Stimulated activated naive CD4-positive, alpha-beta T cell treated with Interleukin-2 at 50 U/mL for 16 hours (primary cell): ENCODE measurements around the gene TMEM150B.
A peak's percentile ranks its signal among the peaks of the same experiment; 100 is the strongest.

Source experiments
- DNase-seq: peaks from one replicate; lab custom pipeline; 2025; lab: John Stamatoyannopoulos, UW

TMEM150B gene, protein sequence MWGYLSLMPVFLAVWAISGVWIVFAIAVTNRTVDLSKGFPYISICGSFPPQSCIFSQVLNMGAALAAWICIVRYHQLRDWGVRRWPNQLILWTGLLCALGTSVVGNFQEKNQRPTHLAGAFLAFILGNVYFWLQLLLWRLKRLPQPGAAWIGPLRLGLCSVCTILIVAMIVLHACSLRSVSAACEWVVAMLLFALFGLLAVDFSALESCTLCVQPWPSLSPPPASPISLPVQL

GRCh38 chr19:55325172-55325571, at the start of gene TMEM150B:
TSS of gene TMEM150B (minus strand) at chr19:55325341. CDS start at chr19:55321036, 4,305 bp downstream.
- no peak for DNase-seq

- no peak for DNase-seq
These were observed 49.0 kb upstream of the TMEM150B start for GRCh38 chr19:55373993-55374757.

GRCh38 chr19:55373306-55373992, 48.3 kb upstream of the TMEM150B start:
- no peak for DNase-seq

DNA sequence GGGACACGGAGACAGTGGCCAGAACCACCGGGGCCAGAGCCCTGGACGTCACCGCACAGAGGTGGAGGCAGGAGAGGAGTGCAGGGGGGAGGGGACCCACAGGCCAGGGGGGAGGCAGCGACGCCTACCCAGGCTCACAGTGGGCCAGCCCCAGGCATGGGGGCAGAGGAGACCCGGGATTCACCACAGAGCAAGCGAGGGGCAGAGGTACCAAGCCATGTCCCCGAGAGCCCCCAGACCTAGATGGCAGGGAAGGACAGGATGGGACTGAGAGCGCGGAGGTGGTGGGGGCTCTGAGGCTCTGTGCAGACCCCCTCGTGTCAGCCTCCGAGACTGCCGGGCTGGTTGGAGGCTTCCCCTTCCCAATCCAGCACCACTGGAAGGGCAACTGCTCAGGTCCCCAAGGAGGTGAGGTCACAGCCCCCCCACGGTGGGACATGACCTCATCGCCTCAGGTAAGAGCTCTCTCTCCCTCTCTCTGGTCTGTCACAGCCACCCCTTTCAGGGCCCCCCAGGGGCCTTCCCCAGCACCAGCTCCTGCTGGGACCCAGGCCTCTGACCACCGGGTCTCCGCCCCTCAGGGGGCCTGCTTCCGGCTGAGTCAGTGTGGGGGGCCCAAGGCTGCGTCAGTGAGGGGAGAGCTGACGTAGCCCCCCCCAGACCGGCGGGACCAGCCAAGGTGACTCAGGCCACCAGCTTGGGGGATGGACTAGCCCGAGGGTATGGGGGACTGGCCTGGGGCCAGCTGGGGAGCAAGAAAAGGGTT, 47.4 kb upstream of the TMEM150B start:
- DNase-seq = no peak

DNA sequence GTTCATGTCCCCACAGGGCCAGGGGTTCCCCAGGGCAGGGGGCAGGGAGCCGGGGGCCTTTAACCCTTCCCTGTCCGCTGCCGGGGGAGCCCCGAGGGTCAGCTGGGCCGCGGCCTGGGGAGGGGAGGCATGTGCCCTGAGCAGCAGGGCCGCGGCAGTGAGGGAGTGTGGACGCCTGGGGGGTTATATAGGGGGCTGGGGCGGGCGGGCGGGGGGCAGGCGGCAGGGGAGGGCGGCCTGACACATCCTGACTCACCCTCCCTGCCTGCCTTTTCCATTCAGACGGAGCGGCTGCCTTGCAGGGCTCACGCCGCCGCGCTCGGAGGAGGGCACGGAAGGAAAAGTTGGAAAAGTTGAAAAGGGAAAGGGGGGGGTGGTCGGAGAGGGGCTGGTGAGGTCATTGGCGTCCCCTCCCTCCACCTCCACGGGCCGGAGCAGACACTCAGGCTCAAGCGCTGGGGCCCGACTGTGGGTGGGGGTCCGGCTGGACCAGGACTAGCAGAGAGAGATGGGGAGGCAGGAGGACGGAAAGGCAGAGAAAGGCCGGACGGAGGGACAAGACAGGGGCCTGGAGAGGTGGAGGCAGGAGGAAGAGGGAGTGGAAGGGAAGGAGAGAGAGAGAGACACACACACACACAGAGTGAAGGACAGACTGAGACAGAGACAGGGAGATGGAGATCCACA, 45.3 kb upstream of the TMEM150B start, which contains the start of gene IL11:
IL11 (minus strand) TSS at position 159 of the 684 bp plus-strand sequence; CDS start at position 6, 153 bp downstream.
- no peak for DNase-seq

- peak; percentile 22 for DNase-seq
These were observed 44.6 kb upstream of the TMEM150B start for GRCh38 chr19:55369653-55370304.

DNA sequence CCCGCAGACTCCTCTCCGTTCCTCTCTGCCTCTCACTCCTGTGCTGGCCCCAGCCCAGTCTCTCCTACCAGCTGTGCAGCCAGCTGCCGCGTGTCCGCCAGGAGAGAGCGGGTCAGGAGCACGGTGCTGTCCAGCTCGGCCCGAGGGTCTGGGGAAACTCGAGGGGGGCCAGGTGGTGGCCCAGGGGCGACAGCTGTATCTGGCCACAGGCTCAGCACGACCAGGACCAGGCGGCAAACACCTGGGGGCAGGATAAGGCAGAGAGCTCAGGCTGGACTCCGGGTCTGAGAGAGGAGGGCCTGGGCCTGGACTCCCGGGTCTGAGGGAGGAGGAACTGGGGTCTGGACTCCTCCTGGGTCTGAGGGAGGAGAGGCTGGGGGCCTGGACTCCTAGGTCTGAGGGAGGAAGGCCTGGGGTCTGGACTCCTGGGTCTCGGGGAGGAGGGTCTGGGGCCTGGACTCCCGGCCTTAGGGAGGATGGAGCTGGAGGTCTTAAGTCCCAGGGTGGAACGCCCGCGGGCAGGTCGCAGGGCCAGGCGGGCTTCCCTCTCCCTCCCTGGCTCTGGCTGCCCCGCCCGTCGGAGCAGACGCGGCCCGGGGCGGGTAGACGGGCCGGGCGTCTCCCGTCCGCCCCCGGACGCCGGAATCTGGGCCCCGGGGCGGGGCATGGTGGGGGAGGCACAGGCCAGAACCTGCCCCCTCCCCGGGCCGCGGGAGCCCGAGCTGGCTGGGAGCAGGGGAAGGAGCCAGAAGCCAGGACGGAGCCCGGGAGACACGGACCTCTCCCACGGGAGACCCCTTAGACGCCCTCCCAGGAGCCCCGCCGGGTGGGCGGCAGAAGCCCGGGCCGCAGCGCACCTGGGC, 43.8 kb upstream of the TMEM150B start:
- peak; percentile 10 for DNase-seq

DNA sequence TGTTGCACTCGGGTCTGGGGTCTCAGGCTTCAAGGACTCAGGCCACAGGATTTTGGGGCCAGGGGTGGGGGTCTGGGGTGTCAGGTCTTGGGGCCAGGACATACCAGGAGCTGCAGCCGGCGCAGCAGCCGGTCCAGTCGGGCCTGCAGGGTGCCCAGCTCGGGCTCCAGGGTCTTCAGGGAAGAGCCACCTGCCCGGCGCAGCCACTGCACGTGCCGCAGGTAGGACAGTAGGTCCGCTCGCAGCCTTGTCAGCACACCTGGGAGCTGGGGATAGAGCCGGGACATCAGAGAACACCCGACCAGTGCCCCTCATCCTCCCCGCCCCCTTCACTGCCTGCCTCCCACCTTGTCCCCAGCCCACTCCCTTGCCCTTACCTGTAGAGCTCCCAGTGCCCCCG, 43.0 kb upstream of the TMEM150B start:
- no peak for DNase-seq

GRCh38 chr19:55366790-55367189, 41.6 kb upstream of the TMEM150B start:
- no peak for DNase-seq

- no peak for DNase-seq
These were observed 40.8 kb upstream of the TMEM150B start for GRCh38 chr19:55365964-55366363.

GRCh38 chr19:55365245-55365644, 40.1 kb upstream of the TMEM150B start:
- no peak for DNase-seq

GRCh38 chr19:55362990-55363716, 38.0 kb upstream of the TMEM150B start, which contains the start of gene GARIN5B:
TSS of gene GARIN5B (minus strand) at chr19:55363260. CDS start at chr19:55363066, 194 bp downstream.
- no peak for DNase-seq

GRCh38 chr19:55362174-55362989, 37.2 kb upstream of the TMEM150B start:
- no peak for DNase-seq

DNA sequence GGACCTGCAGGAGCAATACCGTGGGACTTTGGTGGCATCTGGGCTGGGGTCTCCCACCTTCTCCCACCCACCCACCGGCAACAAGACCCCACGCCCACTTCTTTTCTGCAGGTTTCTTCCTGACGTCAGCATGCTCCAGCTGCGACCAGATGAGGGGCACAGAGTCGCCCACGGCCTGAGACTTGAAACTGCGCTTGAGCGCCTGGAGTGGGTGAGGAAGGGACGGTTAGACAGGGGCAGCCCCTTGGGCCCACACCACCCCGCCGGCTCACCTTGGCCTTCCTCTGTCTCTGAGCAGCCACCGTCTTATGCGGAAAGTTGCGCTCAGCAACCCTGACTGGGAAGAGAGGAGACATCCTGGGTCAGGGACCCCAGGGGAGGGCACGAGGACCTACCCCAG, 35.8 kb upstream of the TMEM150B start:
- DNase-seq = no peak

DNA sequence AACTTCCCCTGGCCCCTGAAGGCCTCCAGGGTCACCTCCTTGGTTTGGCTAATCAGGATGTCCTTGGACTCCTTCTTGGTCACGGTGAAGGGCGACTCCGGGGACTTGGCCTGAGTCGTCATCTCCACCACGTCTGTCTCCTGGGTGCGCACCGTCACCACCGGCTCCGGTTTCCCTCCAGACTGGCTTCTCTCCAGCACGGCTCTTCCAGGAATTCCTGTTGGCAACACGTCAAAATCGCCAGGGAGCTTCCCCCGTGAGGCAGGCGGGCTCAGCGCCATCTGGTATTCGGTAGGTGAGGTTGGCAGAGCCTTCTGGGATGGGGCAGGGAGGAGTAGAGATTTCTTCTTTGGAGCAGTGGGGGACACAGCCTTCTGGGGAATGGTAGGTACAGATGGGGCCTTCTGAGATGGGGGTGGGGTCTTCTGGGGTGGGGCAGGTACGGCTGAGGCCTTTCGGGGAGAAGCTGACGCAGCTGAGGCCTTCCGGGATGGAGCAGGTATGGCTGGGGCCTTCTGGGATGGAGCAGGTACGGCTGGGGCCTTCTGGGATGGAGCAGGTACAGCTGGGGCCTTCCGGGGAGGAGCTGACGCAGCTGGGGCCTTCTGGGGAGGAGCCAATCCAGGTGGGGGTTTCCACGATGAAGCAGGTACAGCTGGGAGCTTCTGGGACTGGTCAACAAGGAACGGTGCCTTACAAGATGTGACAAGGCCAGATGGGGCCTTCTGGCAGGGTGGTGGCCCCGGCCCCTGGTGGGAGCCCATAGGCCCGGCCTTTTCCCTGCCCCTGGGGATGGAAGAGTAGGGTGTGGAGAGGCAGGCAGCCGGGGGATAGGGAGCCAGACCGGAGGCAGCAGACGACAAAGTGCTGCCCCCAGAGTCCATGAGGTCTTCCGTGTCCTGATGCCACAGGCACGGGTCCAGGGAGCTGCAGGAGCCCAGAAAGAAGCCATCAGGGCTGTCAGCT, 34.1 kb upstream of the TMEM150B start:
- DNase-seq = no peak

DNA sequence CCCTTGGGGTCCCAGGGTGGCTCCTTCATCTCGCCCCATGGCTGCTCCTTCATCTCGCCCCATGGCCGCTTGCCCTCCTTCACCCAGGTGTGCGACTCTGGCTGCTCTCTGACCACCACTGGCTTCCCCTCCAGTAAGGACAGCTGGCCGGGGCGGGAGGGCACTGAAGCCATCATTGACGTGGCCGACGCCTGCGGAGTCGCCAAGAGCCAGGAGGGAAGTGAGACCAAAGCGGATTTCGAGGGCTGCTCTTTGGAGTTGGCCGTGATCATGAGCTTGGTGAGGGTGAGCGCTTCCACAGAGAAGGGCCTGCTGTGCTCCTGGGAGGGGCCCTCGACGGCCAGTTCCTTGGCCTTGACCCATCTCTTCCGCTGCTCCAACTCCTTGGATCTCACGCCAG, 33.4 kb upstream of the TMEM150B start:
- no peak for DNase-seq

DNA sequence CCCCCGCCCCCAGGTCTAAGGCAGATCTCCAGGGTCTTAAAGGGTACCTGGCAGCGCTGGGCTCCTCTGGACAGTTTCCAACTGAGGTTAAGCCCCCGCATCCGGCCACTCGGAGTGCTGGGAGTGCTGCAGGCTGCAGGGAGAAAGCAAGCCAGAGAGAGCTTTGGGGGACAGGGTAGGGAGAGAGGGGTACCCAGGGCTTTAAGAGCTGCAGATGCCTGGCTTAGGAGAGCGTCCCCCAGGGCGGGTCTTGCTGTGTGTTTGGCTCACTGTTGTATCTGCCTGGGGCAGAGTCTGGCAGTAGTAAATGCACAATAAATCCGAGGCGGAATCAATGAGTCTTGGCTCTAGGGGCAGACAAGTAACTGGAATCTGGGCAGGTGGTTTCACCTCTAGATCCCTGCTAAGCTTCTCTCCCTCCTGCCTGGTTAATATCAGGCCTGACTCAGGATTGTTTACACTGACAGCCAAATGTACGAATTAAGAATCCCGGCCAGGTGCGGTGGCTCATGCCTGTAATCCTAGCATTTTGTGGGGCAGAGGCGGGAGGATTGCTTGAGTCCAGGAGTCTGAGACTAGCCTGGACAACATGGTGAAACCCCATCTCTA, 30.2 kb upstream of the TMEM150B start:
- no peak for DNase-seq
